Mesenteric fat pad (tissue), 1 donor: ENCODE results near the gene CRY2. TPM values are rescaled to one million over a fixed set of nuclear protein-coding genes. Genes with fewer than 3 reads are reported as not detected.

ENCODE experiments used
- DNase-seq: peaks from one replicate; pipeline ENCODE4 v3.0.0-alpha.2; 2020; ENCODE audit warnings: low spot score
- total RNA-seq: library from RNA; stranded (reverse); fragmentation: NEBNext Ultra II Directional; extraction: Animal tissue kit (Norgen Biotek cat#: 25700); gene quantifications from one replicate; pipeline ENCODE4 v1.2.1, GENCODE V29; 2021
- donor health status: DM: yes; HTN: yes; CAD: no.

CRY2 gene
- total RNA-seq, 1 donor from 2014 or later = 69.9 TPM

- DNase-seq = peak; percentile 87
Observed at GRCh38 chr11:45811109-45811435, 36.2 kb upstream of the CRY2 start.

- peak; percentile 65 for DNase-seq
Observed at GRCh38 chr11:45811571-45812290, 35.5 kb upstream of the CRY2 start.

- DNase-seq = peak; percentile 68
Observed at GRCh38 chr11:45812581-45813548, 34.4 kb upstream of the CRY2 start.

- DNase-seq = peak; percentile 26
Observed at GRCh38 chr11:45815747-45816146, 31.5 kb upstream of the CRY2 start.

GRCh38 chr11:45816614-45817013, 30.7 kb upstream of the CRY2 start:
- DNase-seq = no peak

- DNase-seq = peak; percentile 35
Observed at GRCh38 chr11:45817191-45817590, 30.1 kb upstream of the CRY2 start.

- DNase-seq = peak; percentile 55
Observed at GRCh38 chr11:45818961-45819605, 28.2 kb upstream of the CRY2 start.

GRCh38 chr11:45820211-45820857, 26.9 kb upstream of the CRY2 start:
- peak; percentile 16 for DNase-seq

- DNase-seq = peak; percentile 51
Observed at GRCh38 chr11:45826492-45826891, 20.8 kb upstream of the CRY2 start.

- no peak for DNase-seq
Observed at GRCh38 chr11:45827123-45827522, 20.2 kb upstream of the CRY2 start.

GRCh38 chr11:45828996-45829395, 18.3 kb upstream of the CRY2 start:
- no peak for DNase-seq

- no peak for DNase-seq
Observed at GRCh38 chr11:45830596-45830995, 16.7 kb upstream of the CRY2 start.

GRCh38 chr11:45832811-45833441, 14.3 kb upstream of the CRY2 start:
- DNase-seq = peak; percentile 68

- peak; percentile 71 for DNase-seq
Observed at GRCh38 chr11:45833761-45834160, 13.5 kb upstream of the CRY2 start.

- DNase-seq = no peak
Observed at GRCh38 chr11:45834298-45834756, 12.9 kb upstream of the CRY2 start.

GRCh38 chr11:45839204-45839603, 8.1 kb upstream of the CRY2 start:
- DNase-seq = peak; percentile 64

- peak; percentile 77 for DNase-seq
Observed at GRCh38 chr11:45840251-45840650, 7.0 kb upstream of the CRY2 start.

GRCh38 chr11:45843158-45843924, 3.9 kb upstream of the CRY2 start:
- DNase-seq = peak; percentile 95

GRCh38 chr11:45844822-45845578, 2.3 kb upstream of the CRY2 start:
- DNase-seq = no peak
